ENCODE measurements around the gene GPATCH4. TPM values are rescaled to one million over a fixed set of nuclear protein-coding genes. Genes with fewer than 3 reads are reported as not detected.
"Not testable (repeated sequence)": the region's sequence is repeated elsewhere in the genome, so short reads cannot be mapped to it uniquely, and the experiment has no call there.

Gene GPATCH4
- total RNA-seq, 2 experiments from 2014 or later: 33.3 to 51.6 TPM

GRCh38 chr1:156591181-156591431 is 10.2 kb downstream of the GPATCH4 start:
- ChIA-PET CTCF (ENCODE audit: unreplicated experiment) (interaction anchor here (0.7 to 1.1 kb wide), 5 partner anchors 9 to 89 kb away, joined by 3 to 6 read pairs (median 3); no protein-coding TSS in a partner anchor), POLR2A (interaction anchor here (0.7 to 2.5 kb wide), 10 partner anchors 10 to 133 kb away, joined by 3 to 27 read pairs (median 4); partner anchors contain the start of gene GPATCH4)
- peak; percentile 38 for DNase-seq (ENCODE audit: low spot score)
- H2AFZ ChIP-seq (ENCODE audit: low read length): peak overlapping the region; percentile 76; the same call in 1 of the 2 replicates
- peak overlapping the region; percentile 89 for H3K4me3 ChIP-seq (ENCODE audit: low read depth, low read length, poor library complexity, severe bottlenecking)
- peaks cover 37% of the 10 kb centered on the region for H3K36me3 ChIP-seq (ENCODE audit: insufficient read depth, low read length)
- H3K9me2 ChIP-seq (ENCODE audit: insufficient read depth, low read length): no peaks in the 10 kb centered on the region
- TF ChIP-seq CTCF (conservative IDR thresholded peaks at IDR 0.05; ENCODE audit: low read length) (no peak; the same call in 1 of the 2 replicates), EZH2phosphoT487 (IDR thresholded peaks at IDR 0.05; ENCODE audit: borderline replicate concordance, low read depth, low read length) (no peak)
- H3K27ac ChIP-seq (ENCODE audit: low read depth, low read length, poor library complexity, severe bottlenecking): peak overlapping the region; percentile 50
- H3K4me2 ChIP-seq (ENCODE audit: low read length): peak overlapping the region; percentile 82
- no peaks in the 10 kb centered on the region for H4K20me1 ChIP-seq (ENCODE audit: insufficient read depth, low read length)
- H3K4me1 ChIP-seq (ENCODE audit: insufficient read depth, low read length, poor library complexity, severe bottlenecking): peaks cover 27% of the 10 kb centered on the region
- no TSS peak for BruUV-seq (replicated peaks)
- intact Hi-C loops (cut with micrococcal nuclease; ENCODE audit: unreplicated experiment): no loop called here
- H3K79me2 ChIP-seq (ENCODE audit: insufficient read depth, low read depth, low read length): no peaks in the 10 kb centered on the region
- H3K9me3 ChIP-seq (ENCODE audit: low read length): no peaks in the 10 kb centered on the region

GRCh38 chr1:156590326-156591180 is 10.7 kb downstream of the GPATCH4 start:
- H3K4me3 ChIP-seq (ENCODE audit: low read depth, low read length, poor library complexity, severe bottlenecking): peak overlapping the region; percentile 89
- H3K27ac ChIP-seq (ENCODE audit: low read depth, low read length, poor library complexity, severe bottlenecking): peak overlapping the region; percentile 5
- peaks cover 27% of the 10 kb centered on the region for H3K4me1 ChIP-seq (ENCODE audit: insufficient read depth, low read length, poor library complexity, severe bottlenecking)
- H3K4me2 ChIP-seq (ENCODE audit: low read length): peak overlapping the region; percentile 82
- H4K20me1 ChIP-seq (ENCODE audit: insufficient read depth, low read length): no peaks in the 10 kb centered on the region
- no peak for DNase-seq (ENCODE audit: low spot score)
- H3K36me3 ChIP-seq (ENCODE audit: insufficient read depth, low read length): peaks cover 32% of the 10 kb centered on the region
- no peaks in the 10 kb centered on the region for H3K79me2 ChIP-seq (ENCODE audit: insufficient read depth, low read depth, low read length)
- intact Hi-C loops (cut with micrococcal nuclease; ENCODE audit: unreplicated experiment): no loop called here
- H3K9me2 ChIP-seq (ENCODE audit: insufficient read depth, low read length): no peaks in the 10 kb centered on the region
- ChIA-PET CTCF (ENCODE audit: unreplicated experiment) (interaction anchor here (0.7 to 1.1 kb wide), 5 partner anchors 8 to 88 kb away, joined by 3 to 6 read pairs (median 3); no protein-coding TSS in a partner anchor), POLR2A (interaction anchor here (0.7 to 2.5 kb wide), 9 partner anchors 11 to 132 kb away, joined by 3 to 27 read pairs (median 5); partner anchors contain the start of gene GPATCH4)
- H3K9me3 ChIP-seq (ENCODE audit: low read length): no peaks in the 10 kb centered on the region
- peak overlapping the region; percentile 76; the same call in 1 of the 2 replicates for H2AFZ ChIP-seq (ENCODE audit: low read length)
- BruUV-seq (replicated peaks): no TSS peak
- TF ChIP-seq CTCF (conservative IDR thresholded peaks at IDR 0.05; ENCODE audit: low read length) (no peak; the same call in 1 of the 2 replicates), EZH2phosphoT487 (IDR thresholded peaks at IDR 0.05; ENCODE audit: borderline replicate concordance, low read depth, low read length) (no peak)

GRCh38 chr1:156589546-156589945 is 11.7 kb downstream of the GPATCH4 start:
- H2AFZ ChIP-seq (ENCODE audit: low read length): no peak overlapping the region
- ChIA-PET POLR2A (interaction anchor here (0.6 kb wide), 2 partner anchors 39 to 99 kb away, joined by 3 read pairs; no protein-coding TSS in a partner anchor), CTCF (ENCODE audit: unreplicated experiment) (no interaction called here)
- BruUV-seq (replicated peaks): no TSS peak
- H3K79me2 ChIP-seq (ENCODE audit: insufficient read depth, low read depth, low read length): no peaks in the 10 kb centered on the region
- no peaks in the 10 kb centered on the region for H3K9me3 ChIP-seq (ENCODE audit: low read length)
- no peaks in the 10 kb centered on the region for H4K20me1 ChIP-seq (ENCODE audit: insufficient read depth, low read length)
- H3K36me3 ChIP-seq (ENCODE audit: insufficient read depth, low read length): peaks cover 22% of the 10 kb centered on the region
- no peak for DNase-seq (ENCODE audit: low spot score)
- H3K9me2 ChIP-seq (ENCODE audit: insufficient read depth, low read length): no peaks in the 10 kb centered on the region
- TF ChIP-seq CTCF (conservative IDR thresholded peaks at IDR 0.05; ENCODE audit: low read length): no peak
- TF ChIP-seq EZH2phosphoT487 (IDR thresholded peaks at IDR 0.05; ENCODE audit: borderline replicate concordance, low read depth, low read length): no peak
- peaks cover 32% of the 10 kb centered on the region for H3K4me1 ChIP-seq (ENCODE audit: insufficient read depth, low read length, poor library complexity, severe bottlenecking)
- H3K4me3 ChIP-seq (ENCODE audit: low read depth, low read length, poor library complexity, severe bottlenecking): no peak overlapping the region
- no peak overlapping the region for H3K4me2 ChIP-seq (ENCODE audit: low read length)
- H3K27ac ChIP-seq (ENCODE audit: low read depth, low read length, poor library complexity, severe bottlenecking): no peak overlapping the region
- intact Hi-C loops (cut with micrococcal nuclease; ENCODE audit: unreplicated experiment): no loop called here

GRCh38 chr1:156587927-156588326 is 13.4 kb downstream of the GPATCH4 start:
- H3K4me2 ChIP-seq (ENCODE audit: low read length); POLR2A ChIA-PET; BruUV-seq (replicated peaks); H3K79me2 ChIP-seq (ENCODE audit: insufficient read depth, low read depth, low read length); DNase-seq (ENCODE audit: low spot score); H3K36me3 ChIP-seq (ENCODE audit: insufficient read depth, low read length); H3K27ac ChIP-seq (ENCODE audit: low read depth, low read length, poor library complexity, severe bottlenecking); H3K9me2 ChIP-seq (ENCODE audit: insufficient read depth, low read length); H2AFZ ChIP-seq (ENCODE audit: low read length); H4K20me1 ChIP-seq (ENCODE audit: insufficient read depth, low read length); CTCF ChIA-PET (ENCODE audit: unreplicated experiment); H3K9me3 ChIP-seq (ENCODE audit: low read length); H3K4me3 ChIP-seq (ENCODE audit: low read depth, low read length, poor library complexity, severe bottlenecking); intact Hi-C loops (cut with micrococcal nuclease; ENCODE audit: unreplicated experiment): not testable (repeated sequence)
- H3K4me1 ChIP-seq (ENCODE audit: insufficient read depth, low read length, poor library complexity, severe bottlenecking): peaks cover 39% of the 10 kb centered on the region
